Measurements from ENCODE around the gene ELMO1.
A peak's percentile ranks its signal among the peaks of the same experiment; 100 is the strongest.

The ELMO1 gene

DNA sequence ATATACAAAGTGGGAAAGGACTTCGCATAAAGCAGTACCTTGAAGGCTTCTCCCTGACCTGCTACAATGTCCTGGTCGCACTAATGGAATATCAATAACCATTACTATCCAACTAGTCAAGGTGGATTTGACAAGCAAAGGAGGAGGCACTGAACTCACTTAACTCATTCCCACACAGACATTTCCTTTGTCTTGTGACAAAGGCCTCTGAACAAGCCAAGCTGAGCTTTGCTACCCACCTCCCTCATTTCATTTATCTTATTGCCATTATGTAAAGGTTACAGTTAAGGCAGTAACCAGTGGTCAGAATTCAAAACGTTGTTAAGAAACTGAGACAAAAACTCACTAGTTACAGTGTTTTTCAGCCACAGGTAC, 7.3 kb downstream of the ELMO1 start:
- TF ChIP-seq POLR2A (IDR thresholded peaks at IDR 0.05; ENCODE audit: low read depth, low read length), result no peak
- DNase-seq (ENCODE audit: insufficient read length) (no peak), FAIRE-seq (peak; percentile 50)

DNA sequence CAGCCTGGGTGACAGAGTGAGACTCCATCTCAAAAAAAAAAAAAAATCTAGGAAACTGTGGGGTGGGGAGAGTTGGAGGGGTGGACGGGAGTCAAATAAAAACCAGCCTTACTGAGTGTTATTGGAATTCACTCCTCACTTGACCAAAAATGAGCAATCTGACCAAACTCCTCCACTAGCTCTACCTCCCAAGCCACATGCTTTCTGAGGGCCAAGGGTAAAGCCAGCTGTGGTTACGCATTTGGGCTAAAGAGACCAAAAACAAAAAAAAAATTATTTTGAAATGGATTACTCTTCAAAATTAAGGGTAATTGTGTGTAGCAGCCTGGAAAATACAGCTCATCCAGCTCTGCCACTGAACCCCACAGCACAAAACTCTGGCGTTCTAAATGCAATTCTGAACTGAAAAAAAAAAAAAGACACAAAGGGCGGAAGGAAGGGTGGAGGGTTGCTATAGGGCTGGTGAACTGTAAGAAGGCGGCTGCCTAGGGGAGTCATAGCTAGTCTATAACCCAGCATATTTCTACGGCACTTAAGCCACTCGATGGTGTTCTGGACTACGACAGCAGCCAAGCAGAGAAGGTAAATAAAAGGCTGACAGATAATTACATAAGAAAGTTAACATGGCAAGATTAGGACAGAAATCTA, 7.8 kb downstream of the ELMO1 start:
- no peak for FAIRE-seq
- no peak for TF ChIP-seq POLR2A (IDR thresholded peaks at IDR 0.05; ENCODE audit: low read depth, low read length)
- TF ChIP-seq TAF1 (IDR thresholded peaks at IDR 0.05; ENCODE audit: borderline replicate concordance, low read depth, low read length), result no peak
- no peak for TF ChIP-seq POLR2AphosphoS5 (IDR thresholded peaks at IDR 0.05; ENCODE audit: low read depth, low read length)
- DNase-seq (ENCODE audit: insufficient read length), result no peak

DNA sequence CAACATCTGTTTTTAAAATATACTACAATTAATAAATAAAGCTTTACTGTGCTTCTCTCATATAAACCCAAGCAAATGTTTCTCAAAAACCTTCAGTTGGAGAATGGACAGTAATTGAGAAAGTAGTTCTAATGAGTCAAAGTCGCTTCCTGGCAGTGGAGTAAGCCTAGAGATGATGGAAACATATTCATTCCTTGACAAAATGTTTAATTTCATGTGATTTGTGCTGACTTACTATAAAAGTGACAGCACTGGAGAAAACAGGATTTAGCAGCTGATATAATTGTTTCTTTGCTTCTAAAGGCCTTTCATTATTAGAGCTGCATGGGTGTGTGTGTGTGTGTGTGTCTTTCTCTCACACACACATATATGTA, 9.0 kb downstream of the ELMO1 start:
- DNase-seq (ENCODE audit: insufficient read length), result no peak
- FAIRE-seq, result no peak
- TF ChIP-seq POLR2AphosphoS5 (IDR thresholded peaks at IDR 0.05; ENCODE audit: low read depth, low read length), result no peak
- no peak for TF ChIP-seq TAF1 (IDR thresholded peaks at IDR 0.05; ENCODE audit: borderline replicate concordance, low read depth, low read length)
- no peak for TF ChIP-seq POLR2A (IDR thresholded peaks at IDR 0.05; ENCODE audit: low read depth, low read length)

DNA sequence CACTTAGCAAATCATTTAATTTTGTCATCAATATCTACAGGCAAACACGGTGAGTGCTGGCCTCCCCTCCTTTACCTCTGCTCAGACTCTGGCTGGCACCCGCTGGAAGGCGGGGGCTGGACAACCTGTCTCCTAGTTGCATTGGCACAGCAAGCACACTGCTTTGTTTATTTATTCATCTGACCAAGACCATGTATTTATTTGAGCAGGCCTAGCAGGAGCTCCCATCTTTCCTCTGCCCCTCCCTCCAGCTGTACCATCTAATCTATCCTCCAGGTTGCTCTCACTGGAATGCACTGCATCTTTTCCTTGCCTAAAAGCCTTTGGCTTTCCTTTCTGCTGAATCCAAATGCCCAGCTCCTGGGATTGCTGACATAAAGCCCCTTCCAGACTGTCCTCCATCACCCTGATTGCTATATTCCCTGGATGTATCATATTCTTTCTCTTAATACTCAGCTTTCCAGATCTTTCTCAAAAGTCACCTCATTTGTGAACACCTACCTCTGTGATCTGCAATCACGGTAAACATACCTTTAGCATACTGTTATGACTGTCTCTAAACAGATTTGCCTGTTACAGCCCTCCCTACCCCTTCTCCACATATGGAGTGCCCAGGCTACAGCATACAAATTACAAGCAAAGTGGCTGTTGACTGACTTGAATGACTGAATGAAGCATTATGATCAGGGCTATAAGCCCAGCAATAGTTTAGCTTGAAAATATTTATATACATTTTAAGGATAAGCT, 9.6 kb downstream of the ELMO1 start:
- no peak for TF ChIP-seq TAF1 (IDR thresholded peaks at IDR 0.05; ENCODE audit: borderline replicate concordance, low read depth, low read length)
- no peak for TF ChIP-seq POLR2AphosphoS5 (IDR thresholded peaks at IDR 0.05; ENCODE audit: low read depth, low read length)
- TF ChIP-seq POLR2A (IDR thresholded peaks at IDR 0.05; ENCODE audit: low read depth, low read length), result no peak
- no peak for DNase-seq (ENCODE audit: insufficient read length)
- FAIRE-seq, result no peak

DNA sequence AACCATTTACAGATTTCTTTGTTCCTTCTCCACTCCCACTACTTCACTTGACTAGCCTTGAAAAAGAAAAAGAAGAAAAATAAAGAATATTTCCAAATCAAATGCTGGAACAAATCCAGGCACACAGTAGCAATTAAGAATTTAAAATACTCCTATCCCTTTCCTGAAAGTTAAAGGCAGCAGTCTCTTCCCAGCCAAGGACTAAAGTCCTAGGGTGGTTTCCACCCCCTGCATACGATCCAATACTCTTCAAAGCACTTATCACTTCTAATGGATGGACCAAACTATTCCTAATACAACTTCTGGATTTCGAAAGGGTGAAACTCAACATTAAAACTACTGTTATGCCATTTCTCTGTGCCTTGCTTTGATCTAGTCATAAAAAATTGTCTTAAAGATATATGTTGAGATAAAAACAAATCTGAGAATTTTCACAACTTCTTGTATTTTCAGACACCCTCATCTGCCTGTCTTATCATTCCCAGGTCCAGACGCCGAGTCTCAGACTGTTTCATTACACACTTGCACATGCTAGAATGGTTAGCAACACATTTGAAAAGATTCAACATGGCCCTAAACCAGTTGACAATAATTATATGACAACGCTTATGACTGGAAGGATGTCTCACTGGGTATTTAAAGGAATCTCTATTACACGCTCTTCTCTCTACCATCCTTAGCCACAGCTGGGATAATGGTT, 13.4 kb downstream of the ELMO1 start:
- no peak for TF ChIP-seq POLR2A (IDR thresholded peaks at IDR 0.05; ENCODE audit: low read depth, low read length)
- no peak for TF ChIP-seq TAF1 (IDR thresholded peaks at IDR 0.05; ENCODE audit: borderline replicate concordance, low read depth, low read length)
- TF ChIP-seq POLR2AphosphoS5 (IDR thresholded peaks at IDR 0.05; ENCODE audit: low read depth, low read length), result no peak
- DNase-seq (ENCODE audit: insufficient read length) (no peak), FAIRE-seq (no peak)

DNA sequence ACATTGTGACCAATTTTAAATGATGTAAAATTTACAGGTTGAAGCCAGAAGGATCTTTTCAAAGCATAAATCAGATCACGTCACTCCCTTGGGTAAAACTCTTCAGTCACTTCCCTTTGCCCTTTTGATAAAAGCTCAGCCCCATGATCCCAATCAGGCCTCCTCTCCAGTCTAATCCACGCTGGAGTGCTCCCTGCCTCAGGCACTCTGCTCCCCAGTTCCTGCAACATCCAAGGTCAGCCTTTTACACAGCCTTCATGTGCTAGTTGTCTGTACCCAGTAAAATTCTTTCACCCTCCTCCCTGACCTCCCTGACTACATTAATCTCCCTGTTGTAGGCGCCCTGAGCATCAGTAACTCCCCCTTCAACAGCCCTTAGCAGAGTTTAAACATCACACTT, 14.1 kb downstream of the ELMO1 start:
- DNase-seq (ENCODE audit: insufficient read length) (no peak), FAIRE-seq (no peak)
- no peak for TF ChIP-seq POLR2AphosphoS5 (IDR thresholded peaks at IDR 0.05; ENCODE audit: low read depth, low read length)
- no peak for TF ChIP-seq POLR2A (IDR thresholded peaks at IDR 0.05; ENCODE audit: low read depth, low read length)
- no peak for TF ChIP-seq TAF1 (IDR thresholded peaks at IDR 0.05; ENCODE audit: borderline replicate concordance, low read depth, low read length)

DNA sequence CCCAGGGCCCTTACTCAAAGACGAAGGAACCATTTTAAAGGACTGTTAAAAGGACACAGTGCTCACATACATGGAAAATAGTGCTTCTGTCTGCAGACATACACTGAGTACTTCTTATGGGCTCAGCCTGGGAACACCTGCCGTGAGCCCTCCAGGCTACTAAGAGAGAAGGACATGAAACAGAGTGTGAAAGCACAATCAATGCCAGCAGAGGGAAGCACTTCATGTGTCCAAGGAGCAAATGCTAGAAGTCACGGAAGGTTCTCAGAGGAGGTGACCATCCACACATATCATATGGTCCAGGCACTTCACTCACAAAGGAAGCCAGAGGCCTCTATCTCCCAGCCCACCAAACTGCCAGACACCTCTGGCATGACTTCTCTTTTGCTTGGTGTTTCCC, 15.5 kb downstream of the ELMO1 start:
- DNase-seq (ENCODE audit: insufficient read length) (no peak), FAIRE-seq (no peak)
- TF ChIP-seq POLR2AphosphoS5 (IDR thresholded peaks at IDR 0.05; ENCODE audit: low read depth, low read length), result no peak
- no peak for TF ChIP-seq TAF1 (IDR thresholded peaks at IDR 0.05; ENCODE audit: borderline replicate concordance, low read depth, low read length)

DNA sequence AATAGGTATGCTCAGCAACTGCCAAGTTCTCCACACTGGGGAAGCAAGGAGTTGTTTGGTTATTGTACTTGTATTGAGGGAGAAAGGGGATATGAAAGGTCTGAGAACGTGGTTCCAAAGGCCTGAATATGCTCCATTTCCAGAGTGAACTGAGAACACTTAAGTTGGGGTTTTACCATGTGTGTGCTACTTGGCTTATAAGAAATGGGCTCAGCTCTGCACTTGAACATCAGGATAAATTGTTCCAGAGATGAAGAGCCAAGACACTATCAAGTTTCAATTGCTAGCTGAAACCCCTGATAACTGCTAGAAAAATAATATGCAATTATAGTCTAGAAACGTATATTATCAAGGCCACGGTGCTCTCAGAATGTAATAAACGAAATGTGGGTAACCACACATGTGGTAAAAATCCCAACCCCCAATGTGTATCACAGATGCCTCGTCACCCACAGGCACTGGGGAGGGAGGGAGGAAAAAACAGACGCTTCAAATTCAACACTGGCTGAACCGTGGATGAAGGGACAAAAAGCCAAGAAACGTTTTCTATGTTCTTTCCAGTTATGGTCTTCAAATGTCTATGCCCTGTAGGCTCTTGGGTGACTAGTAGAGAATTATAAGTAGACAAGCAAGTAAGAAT, 16.3 kb downstream of the ELMO1 start:
- FAIRE-seq (no peak), DNase-seq (ENCODE audit: insufficient read length) (no peak)
- TF ChIP-seq POLR2A (IDR thresholded peaks at IDR 0.05; ENCODE audit: low read depth, low read length) (no peak), TAF1 (IDR thresholded peaks at IDR 0.05; ENCODE audit: borderline replicate concordance, low read depth, low read length) (no peak), POLR2AphosphoS5 (IDR thresholded peaks at IDR 0.05; ENCODE audit: low read depth, low read length) (no peak)

DNA sequence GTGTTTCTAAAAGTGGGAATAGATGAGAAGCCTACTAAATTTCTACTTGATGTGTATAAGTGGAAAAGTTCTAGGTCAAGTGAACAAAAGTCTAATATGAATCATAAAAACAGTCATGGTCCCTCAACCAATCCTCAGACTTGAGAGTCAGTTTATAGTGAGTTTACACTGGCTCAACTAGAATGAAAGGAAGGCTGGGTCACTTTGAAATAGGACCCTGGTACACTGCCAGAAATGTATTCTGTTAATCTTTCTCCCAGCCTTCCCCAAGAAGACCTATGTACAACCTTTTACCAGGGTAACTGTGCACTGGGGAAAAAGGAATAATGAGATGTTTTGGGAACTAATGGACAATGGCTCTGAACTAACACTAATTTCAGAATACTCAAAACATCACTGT, 17.3 kb downstream of the ELMO1 start:
- DNase-seq (ENCODE audit: insufficient read length), result no peak
- TF ChIP-seq POLR2AphosphoS5 (IDR thresholded peaks at IDR 0.05; ENCODE audit: low read depth, low read length) (no peak), TAF1 (IDR thresholded peaks at IDR 0.05; ENCODE audit: borderline replicate concordance, low read depth, low read length) (no peak), POLR2A (IDR thresholded peaks at IDR 0.05; ENCODE audit: low read depth, low read length) (no peak)
- no peak for FAIRE-seq

DNA sequence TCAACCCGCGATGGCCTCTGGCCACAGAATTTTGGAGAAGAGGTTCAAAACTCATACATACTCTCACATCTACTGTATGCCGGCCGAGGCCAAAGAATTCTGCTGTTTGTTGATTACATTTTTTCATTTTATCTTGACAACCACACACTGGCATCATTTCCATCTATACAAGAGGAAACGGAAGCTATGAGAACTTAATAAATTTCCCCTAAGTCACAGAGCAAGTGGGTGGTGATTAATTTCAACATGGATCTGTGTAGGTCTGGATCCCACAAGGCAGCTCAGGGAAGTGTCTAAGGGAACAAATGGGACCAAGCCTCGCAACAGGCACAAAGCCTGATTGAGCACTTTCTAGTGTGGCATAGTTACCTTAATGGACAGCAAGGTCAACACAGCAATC, 18.0 kb downstream of the ELMO1 start:
- TF ChIP-seq TAF1 (IDR thresholded peaks at IDR 0.05; ENCODE audit: borderline replicate concordance, low read depth, low read length) (no peak), POLR2A (IDR thresholded peaks at IDR 0.05; ENCODE audit: low read depth, low read length) (no peak), POLR2AphosphoS5 (IDR thresholded peaks at IDR 0.05; ENCODE audit: low read depth, low read length) (no peak)
- DNase-seq (ENCODE audit: insufficient read length) (no peak), FAIRE-seq (no peak)

DNA sequence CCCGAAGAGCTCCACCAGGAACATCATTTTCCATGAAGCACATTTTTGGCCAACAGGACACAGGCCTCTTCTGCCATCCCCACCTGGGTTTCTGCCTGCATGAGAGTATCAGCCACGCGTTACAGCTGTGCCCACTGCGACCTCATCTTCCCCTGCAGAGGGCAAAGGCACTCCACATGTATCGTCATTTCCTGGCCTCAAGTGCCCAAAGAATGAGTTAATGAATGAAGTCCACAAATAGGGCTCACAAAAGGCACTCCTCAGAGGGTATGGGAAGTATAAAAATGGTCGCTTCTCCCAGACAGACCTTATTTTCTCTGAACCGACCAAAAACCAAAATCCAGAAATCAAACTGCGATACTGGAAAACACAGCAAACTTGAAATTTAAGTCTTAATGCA, 18.5 kb downstream of the ELMO1 start:
- TF ChIP-seq TAF1 (IDR thresholded peaks at IDR 0.05; ENCODE audit: borderline replicate concordance, low read depth, low read length) (no peak), POLR2AphosphoS5 (IDR thresholded peaks at IDR 0.05; ENCODE audit: low read depth, low read length) (no peak), POLR2A (IDR thresholded peaks at IDR 0.05; ENCODE audit: low read depth, low read length) (no peak)
- no peak for FAIRE-seq
- no peak for DNase-seq (ENCODE audit: insufficient read length)

DNA sequence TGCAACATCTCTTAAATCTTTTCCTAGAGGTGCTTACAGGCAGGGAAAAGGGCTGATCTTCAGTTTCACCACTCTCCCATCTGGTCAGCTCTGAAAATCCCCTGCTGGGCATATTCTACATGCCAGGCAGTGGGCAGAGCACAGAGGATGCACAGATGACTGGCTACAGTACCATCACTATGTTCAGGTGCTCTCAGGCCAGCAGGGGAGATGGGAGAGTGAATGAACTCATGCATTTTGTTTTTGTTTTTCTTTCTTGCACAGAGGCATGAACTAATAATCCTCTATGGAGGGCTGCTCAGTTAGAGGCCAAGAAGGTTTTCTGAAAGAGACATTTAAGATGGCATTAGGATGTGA, 19.3 kb downstream of the ELMO1 start:
- FAIRE-seq, result no peak
- DNase-seq (ENCODE audit: insufficient read length), result no peak

More for the DNA sequence above, 19.3 kb downstream of the ELMO1 start:
- no peak for TF ChIP-seq POLR2AphosphoS5 (IDR thresholded peaks at IDR 0.05; ENCODE audit: low read depth, low read length)
- TF ChIP-seq POLR2A (IDR thresholded peaks at IDR 0.05; ENCODE audit: low read depth, low read length), result no peak
- no peak for TF ChIP-seq TAF1 (IDR thresholded peaks at IDR 0.05; ENCODE audit: borderline replicate concordance, low read depth, low read length)

Data from GM12892 (cell line).